ENCODE measurements around the gene SERAC1. TPM values are rescaled to one million over a fixed set of nuclear protein-coding genes. Genes with fewer than 3 reads are reported as not detected.
"Not testable (repeated sequence)": the region's sequence is repeated elsewhere in the genome, so short reads cannot be mapped to it uniquely, and the experiment has no call there.

The SERAC1 gene
- total RNA-seq, result 1 to 10 TPM; 5.2 to 5.7 TPM

- POLR2A ChIA-PET, result interaction anchor here (1.0 kb wide), 1 partner anchor 476 kb away, joined by 3 read pairs; the partner anchor contains the start of gene DYNLT1
- Mint-ChIP-seq H3K27me3 (ENCODE audit: low read depth) (no peaks in the 10 kb centered on the region), H3K4me1 (ENCODE audit: low read depth) (peaks cover 16% of the 10 kb centered on the region), H3K36me3 (ENCODE audit: low read depth) (peaks cover 5% of the 10 kb centered on the region), H3K4me3 (peak within 1 kb of the TSS; percentile 90), H3K27ac (peak within 1 kb of the TSS; percentile 98), H3K9me3 (ENCODE audit: insufficient read depth) (no peaks in the 10 kb centered on the region)
- peak; percentile 67 for ATAC-seq
- no peak for DNase-seq
- CTCF ChIA-PET, result interaction anchor here (0.9 kb wide), 1 partner anchor 142 kb away, joined by 3 read pairs; no protein-coding TSS in a partner anchor
These were observed at the start of gene SERAC1 for GRCh38 chr6:158168040-158168289. SERAC1 (minus strand) TSS chr6:158168262; CDS start chr6:158158363, 9,899 bp downstream.

- ChIA-PET POLR2A (interaction anchor here (0.8 to 0.9 kb wide), 2 partner anchors 429 to 467 kb away, joined by 3 read pairs; no protein-coding TSS in a partner anchor), CTCF (interaction anchor here (0.6 to 3.6 kb wide), 73 partner anchors 8 to 937 kb away, joined by 3 to 49 read pairs (median 4); partner anchors contain the start of gene DYNLT1)
- Mint-ChIP-seq H3K36me3 (ENCODE audit: low read depth) (no peaks in the 10 kb centered on the region), H3K27ac (no peak overlapping the region), H3K27me3 (ENCODE audit: low read depth) (no peaks in the 10 kb centered on the region), H3K4me1 (ENCODE audit: low read depth) (peaks cover 12% of the 10 kb centered on the region), H3K4me3 (no peak overlapping the region), H3K9me3 (ENCODE audit: insufficient read depth) (no peaks in the 10 kb centered on the region)
- DNase-seq, result peak; percentile 75
- ATAC-seq, result peak; percentile 99
These were observed 46.0 kb upstream of the SERAC1 start for GRCh38 chr6:158213925-158214674.

- Mint-ChIP-seq H3K36me3 (ENCODE audit: low read depth) (no peaks in the 10 kb centered on the region), H3K4me1 (ENCODE audit: low read depth) (peaks cover 36% of the 10 kb centered on the region), H3K27ac (peak overlapping the region; percentile 6), H3K27me3 (ENCODE audit: low read depth) (no peaks in the 10 kb centered on the region), H3K4me3 (no peak overlapping the region), H3K9me3 (ENCODE audit: insufficient read depth) (no peaks in the 10 kb centered on the region)
- DNase-seq, result peak; percentile 50
- ChIA-PET CTCF (interaction anchor here (1.2 to 3.6 kb wide), 2 partner anchors 9 to 479 kb away, joined by 4 to 49 read pairs; no protein-coding TSS in a partner anchor), POLR2A (no interaction called here)
- no peak for ATAC-seq
These were observed 43.4 kb upstream of the SERAC1 start for GRCh38 chr6:158211273-158212055.

GRCh38 chr6:158209582-158210333 is 41.7 kb upstream of the SERAC1 start:
- POLR2A ChIA-PET, result not testable (repeated sequence)

GRCh38 chr6:158208226-158209030 is 40.4 kb upstream of the SERAC1 start:
- not testable (repeated sequence) for H3K36me3 Mint-ChIP-seq (ENCODE audit: low read depth); H3K9me3 Mint-ChIP-seq (ENCODE audit: insufficient read depth); H3K27me3 Mint-ChIP-seq (ENCODE audit: low read depth); DNase-seq; ATAC-seq
- CTCF ChIA-PET, result interaction anchor here (0.6 to 2.3 kb wide), 10 partner anchors 12 to 482 kb away, joined by 3 to 9 read pairs (median 3); no protein-coding TSS in a partner anchor
- Mint-ChIP-seq H3K4me3 (peak overlapping the region; percentile 8), H3K4me1 (ENCODE audit: low read depth) (peaks cover 33% of the 10 kb centered on the region), H3K27ac (peak overlapping the region; percentile 84)
- POLR2A ChIA-PET, result interaction anchor here (0.9 to 1.7 kb wide), 2 partner anchors 327 to 661 kb away, joined by 3 to 6 read pairs; no protein-coding TSS in a partner anchor

More at GRCh38 chr6:158209582-158210333, 41.7 kb upstream of the SERAC1 start:
- H3K36me3 Mint-ChIP-seq (ENCODE audit: low read depth); H3K27me3 Mint-ChIP-seq (ENCODE audit: low read depth); DNase-seq; H3K4me3 Mint-ChIP-seq; H3K27ac Mint-ChIP-seq; ATAC-seq; H3K9me3 Mint-ChIP-seq (ENCODE audit: insufficient read depth): not testable (repeated sequence)
- peaks cover 36% of the 10 kb centered on the region for H3K4me1 Mint-ChIP-seq (ENCODE audit: low read depth)
- CTCF ChIA-PET, result interaction anchor here (1.5 kb wide), 1 partner anchor 481 kb away, joined by 6 read pairs; no protein-coding TSS in a partner anchor

- Mint-ChIP-seq H3K27me3 (ENCODE audit: low read depth) (no peaks in the 10 kb centered on the region), H3K9me3 (ENCODE audit: insufficient read depth) (no peaks in the 10 kb centered on the region), H3K36me3 (ENCODE audit: low read depth) (no peaks in the 10 kb centered on the region), H3K4me3 (peak overlapping the region; percentile 58), H3K4me1 (ENCODE audit: low read depth) (peaks cover 33% of the 10 kb centered on the region), H3K27ac (peak overlapping the region; percentile 84)
- peak; percentile 63 for DNase-seq
- CTCF ChIA-PET, result interaction anchor here (0.8 to 2.3 kb wide), 4 partner anchors 14 to 122 kb away, joined by 3 to 4 read pairs (median 4); no protein-coding TSS in a partner anchor
- POLR2A ChIA-PET, result interaction anchor here (0.8 to 1.7 kb wide), 2 partner anchors 10 to 662 kb away, joined by 4 to 6 read pairs; no protein-coding TSS in a partner anchor
- ATAC-seq, result peak; percentile 93
These were observed 39.3 kb upstream of the SERAC1 start for GRCh38 chr6:158207422-158207788.

- H3K4me1 Mint-ChIP-seq (ENCODE audit: low read depth), result peaks cover 33% of the 10 kb centered on the region
- peak overlapping the region; percentile 84 for H3K27ac Mint-ChIP-seq
- POLR2A ChIA-PET, result interaction anchor here (0.7 to 1.0 kb wide), 3 partner anchors 9 to 837 kb away, joined by 3 to 5 read pairs (median 4); no protein-coding TSS in a partner anchor
- no peaks in the 10 kb centered on the region for H3K9me3 Mint-ChIP-seq (ENCODE audit: insufficient read depth)
- H3K27me3 Mint-ChIP-seq (ENCODE audit: low read depth), result no peaks in the 10 kb centered on the region
- DNase-seq (no peak), ATAC-seq (no peak)
- H3K36me3 Mint-ChIP-seq (ENCODE audit: low read depth), result no peaks in the 10 kb centered on the region
- H3K4me3 Mint-ChIP-seq, result peak overlapping the region; percentile 58
- CTCF ChIA-PET, result interaction anchor here (0.8 to 2.9 kb wide), 7 partner anchors 14 to 121 kb away, joined by 3 to 9 read pairs (median 4); no protein-coding TSS in a partner anchor
These were observed 38.8 kb upstream of the SERAC1 start for GRCh38 chr6:158206740-158207421.

GRCh38 chr6:158205169-158205944 is 37.3 kb upstream of the SERAC1 start:
- ATAC-seq (no peak), DNase-seq (no peak)
- POLR2A ChIA-PET, result interaction anchor here (0.6 to 1.0 kb wide), 3 partner anchors 22 to 438 kb away, joined by 3 read pairs; no protein-coding TSS in a partner anchor
- Mint-ChIP-seq H3K27ac (no peak overlapping the region), H3K4me1 (ENCODE audit: low read depth) (peaks cover 36% of the 10 kb centered on the region), H3K27me3 (ENCODE audit: low read depth) (no peaks in the 10 kb centered on the region), H3K9me3 (ENCODE audit: insufficient read depth) (no peaks in the 10 kb centered on the region), H3K36me3 (ENCODE audit: low read depth) (no peaks in the 10 kb centered on the region), H3K4me3 (no peak overlapping the region)
- CTCF ChIA-PET, result interaction anchor here (0.6 to 2.9 kb wide), 12 partner anchors 8 to 486 kb away, joined by 3 to 9 read pairs (median 4); no protein-coding TSS in a partner anchor

- no peak overlapping the region for H3K27ac Mint-ChIP-seq
- CTCF ChIA-PET, result interaction anchor here (1.1 to 1.5 kb wide), 3 partner anchors 13 to 407 kb away, joined by 3 to 6 read pairs (median 4); no protein-coding TSS in a partner anchor
These were observed 30.4 kb upstream of the SERAC1 start for GRCh38 chr6:158198461-158198860.

More at GRCh38 chr6:158198461-158198860, 30.4 kb upstream of the SERAC1 start:
- no peaks in the 10 kb centered on the region for H3K27me3 Mint-ChIP-seq (ENCODE audit: low read depth)
- H3K9me3 Mint-ChIP-seq (ENCODE audit: insufficient read depth), result no peaks in the 10 kb centered on the region
- peaks cover 2% of the 10 kb centered on the region for H3K36me3 Mint-ChIP-seq (ENCODE audit: low read depth)
- DNase-seq, result no peak
- H3K4me1 Mint-ChIP-seq (ENCODE audit: low read depth), result peaks cover 6% of the 10 kb centered on the region
- POLR2A ChIA-PET, result interaction anchor here (1.3 kb wide), 1 partner anchor 9 kb away, joined by 4 read pairs; no protein-coding TSS in a partner anchor
- ATAC-seq, result no peak
- no peak overlapping the region for H3K4me3 Mint-ChIP-seq
